ENCODE data around the gene PGM2L1.

PGM2L1 gene

DNA sequence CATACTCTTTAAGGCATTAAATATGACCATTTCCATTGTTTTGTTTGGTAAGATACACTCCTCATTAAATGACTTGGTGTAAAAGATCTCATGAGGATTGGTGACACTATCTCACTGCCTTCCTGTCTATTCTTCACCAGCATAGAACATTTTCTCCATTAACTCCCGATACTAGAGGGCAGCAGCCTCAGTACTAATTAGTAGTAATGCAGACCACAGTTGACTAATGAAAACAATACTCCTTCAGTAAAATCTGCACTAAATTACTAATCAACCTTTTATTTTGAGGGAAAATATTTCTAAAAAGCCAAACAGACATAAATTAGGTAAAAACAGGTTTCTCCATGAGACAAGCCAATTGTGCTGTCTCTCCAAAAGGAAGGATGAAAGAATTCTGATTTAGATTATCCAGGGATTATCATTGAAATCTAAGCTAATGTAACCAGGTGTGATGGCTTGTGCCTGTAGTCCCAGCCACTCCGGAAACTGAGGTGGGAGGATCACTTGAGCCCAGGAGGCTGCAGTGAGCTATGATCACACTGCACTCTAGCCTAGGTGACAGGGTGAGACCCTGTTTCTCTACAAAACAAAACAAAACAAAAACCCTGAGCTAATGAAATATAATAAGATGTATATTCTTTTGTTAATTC, 9.4 kb downstream of the PGM2L1 start (continued):
- TF ChIP-seq, protein P1, sequence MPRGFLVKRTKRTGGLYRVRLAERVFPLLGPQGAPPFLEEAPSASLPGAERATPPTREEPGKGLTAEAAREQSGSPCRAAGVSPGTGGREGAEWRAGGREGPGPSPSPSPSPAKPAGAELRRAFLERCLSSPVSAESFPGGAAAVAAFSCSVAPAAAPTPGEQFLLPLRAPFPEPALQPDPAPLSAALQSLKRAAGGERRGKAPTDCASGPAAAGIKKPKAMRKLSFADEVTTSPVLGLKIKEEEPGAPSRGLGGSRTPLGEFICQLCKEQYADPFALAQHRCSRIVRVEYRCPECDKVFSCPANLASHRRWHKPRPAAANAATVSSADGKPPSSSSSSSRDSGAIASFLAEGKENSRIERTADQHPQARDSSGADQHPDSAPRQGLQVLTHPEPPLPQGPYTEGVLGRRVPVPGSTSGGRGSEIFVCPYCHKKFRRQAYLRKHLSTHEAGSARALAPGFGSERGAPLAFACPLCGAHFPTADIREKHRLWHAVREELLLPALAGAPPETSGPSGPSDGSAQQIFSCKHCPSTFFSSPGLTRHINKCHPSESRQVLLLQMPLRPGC (tag by site-specific recombination; IDR thresholded peaks at IDR 0.05), result no peak
- TF ChIP-seq ZBTB21 (tag by site-specific recombination; IDR thresholded peaks at IDR 0.05) (no peak), ZNF274 (IDR thresholded peaks at IDR 0.05; ENCODE audit: low read length) (no peak), ZNF274 (tag by site-specific recombination; IDR thresholded peaks at IDR 0.05; ENCODE audit: borderline replicate concordance) (no peak), TCF7L2 (IDR thresholded peaks at IDR 0.05; ENCODE audit: borderline replicate concordance, low read depth, low read length) (no peak), ZNF600 (tag by site-specific recombination; IDR thresholded peaks at IDR 0.05) (peak; percentile 47; the same call in 1 of the 2 replicates)

DNA sequence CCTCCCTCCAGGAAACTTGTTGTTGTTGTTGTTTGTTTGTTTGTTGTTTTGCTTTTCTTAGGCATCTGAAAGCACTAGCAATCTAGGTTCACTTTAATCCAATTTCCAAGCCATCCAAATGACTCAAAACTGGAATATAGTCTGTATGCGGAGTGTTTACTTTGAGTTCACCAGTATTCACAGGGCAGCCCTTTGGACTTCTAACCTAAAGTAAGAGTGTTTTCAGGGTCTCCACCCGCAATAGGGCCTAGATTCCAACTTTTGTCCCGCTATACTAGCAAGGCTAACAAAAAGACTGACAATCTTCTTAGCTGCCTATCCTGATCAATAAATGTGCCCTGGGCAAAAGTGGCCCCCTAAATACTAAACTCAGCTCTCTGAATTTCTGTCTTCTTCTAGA, 13.6 kb downstream of the PGM2L1 start:
- H3K4me1 ChIP-seq (ENCODE audit: control insufficient read depth, insufficient read depth, low read length), result no peaks in the 10 kb centered on the region
- POLR2A ChIA-PET, result no interaction called here
- CTCF ChIA-PET, result interaction anchor here (0.6 to 0.9 kb wide), 5 partner anchors 13 to 158 kb away, joined by 3 read pairs; no protein-coding TSS in a partner anchor
- no peaks in the 10 kb centered on the region for H3K36me3 ChIP-seq (ENCODE audit: control insufficient read depth in 2 of 2, insufficient read depth in 1 of 2, low read length in 2 of 2)
- H3K4me3 ChIP-seq (ENCODE audit: low read depth, low read length), result no peak overlapping the region
- H3K9me3 ChIP-seq (ENCODE audit: control insufficient read depth, insufficient read depth, low read depth, low read length), result no peaks in the 10 kb centered on the region
- H3K27ac ChIP-seq (ENCODE audit: extremely low read depth, low read depth, low read length), result no peak overlapping the region
- TF ChIP-seq ZNF830 (tag by site-specific recombination; IDR thresholded peaks at IDR 0.05; ENCODE audit: low read depth), result no peak
- no peak for TF ChIP-seq YY2 (tag by site-specific recombination; IDR thresholded peaks at IDR 0.05)
- TF ChIP-seq, protein P2, sequence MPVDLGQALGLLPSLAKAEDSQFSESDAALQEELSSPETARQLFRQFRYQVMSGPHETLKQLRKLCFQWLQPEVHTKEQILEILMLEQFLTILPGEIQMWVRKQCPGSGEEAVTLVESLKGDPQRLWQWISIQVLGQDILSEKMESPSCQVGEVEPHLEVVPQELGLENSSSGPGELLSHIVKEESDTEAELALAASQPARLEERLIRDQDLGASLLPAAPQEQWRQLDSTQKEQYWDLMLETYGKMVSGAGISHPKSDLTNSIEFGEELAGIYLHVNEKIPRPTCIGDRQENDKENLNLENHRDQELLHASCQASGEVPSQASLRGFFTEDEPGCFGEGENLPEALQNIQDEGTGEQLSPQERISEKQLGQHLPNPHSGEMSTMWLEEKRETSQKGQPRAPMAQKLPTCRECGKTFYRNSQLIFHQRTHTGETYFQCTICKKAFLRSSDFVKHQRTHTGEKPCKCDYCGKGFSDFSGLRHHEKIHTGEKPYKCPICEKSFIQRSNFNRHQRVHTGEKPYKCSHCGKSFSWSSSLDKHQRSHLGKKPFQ (tag by site-specific recombination; IDR thresholded peaks at IDR 0.05), result no peak
- TF ChIP-seq, protein P3, sequence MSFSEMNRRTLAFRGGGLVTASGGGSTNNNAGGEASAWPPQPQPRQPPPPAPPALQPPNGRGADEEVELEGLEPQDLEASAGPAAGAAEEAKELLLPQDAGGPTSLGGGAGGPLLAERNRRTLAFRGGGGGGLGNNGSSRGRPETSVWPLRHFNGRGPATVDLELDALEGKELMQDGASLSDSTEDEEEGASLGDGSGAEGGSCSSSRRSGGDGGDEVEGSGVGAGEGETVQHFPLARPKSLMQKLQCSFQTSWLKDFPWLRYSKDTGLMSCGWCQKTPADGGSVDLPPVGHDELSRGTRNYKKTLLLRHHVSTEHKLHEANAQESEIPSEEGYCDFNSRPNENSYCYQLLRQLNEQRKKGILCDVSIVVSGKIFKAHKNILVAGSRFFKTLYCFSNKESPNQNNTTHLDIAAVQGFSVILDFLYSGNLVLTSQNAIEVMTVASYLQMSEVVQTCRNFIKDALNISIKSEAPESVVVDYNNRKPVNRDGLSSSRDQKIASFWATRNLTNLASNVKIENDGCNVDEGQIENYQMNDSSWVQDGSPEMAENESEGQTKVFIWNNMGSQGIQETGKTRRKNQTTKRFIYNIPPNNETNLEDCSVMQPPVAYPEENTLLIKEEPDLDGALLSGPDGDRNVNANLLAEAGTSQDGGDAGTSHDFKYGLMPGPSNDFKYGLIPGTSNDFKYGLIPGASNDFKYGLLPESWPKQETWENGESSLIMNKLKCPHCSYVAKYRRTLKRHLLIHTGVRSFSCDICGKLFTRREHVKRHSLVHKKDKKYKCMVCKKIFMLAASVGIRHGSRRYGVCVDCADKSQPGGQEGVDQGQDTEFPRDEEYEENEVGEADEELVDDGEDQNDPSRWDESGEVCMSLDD (tag by site-specific recombination; IDR thresholded peaks at IDR 0.05), result no peak
- TF ChIP-seq, protein P4, sequence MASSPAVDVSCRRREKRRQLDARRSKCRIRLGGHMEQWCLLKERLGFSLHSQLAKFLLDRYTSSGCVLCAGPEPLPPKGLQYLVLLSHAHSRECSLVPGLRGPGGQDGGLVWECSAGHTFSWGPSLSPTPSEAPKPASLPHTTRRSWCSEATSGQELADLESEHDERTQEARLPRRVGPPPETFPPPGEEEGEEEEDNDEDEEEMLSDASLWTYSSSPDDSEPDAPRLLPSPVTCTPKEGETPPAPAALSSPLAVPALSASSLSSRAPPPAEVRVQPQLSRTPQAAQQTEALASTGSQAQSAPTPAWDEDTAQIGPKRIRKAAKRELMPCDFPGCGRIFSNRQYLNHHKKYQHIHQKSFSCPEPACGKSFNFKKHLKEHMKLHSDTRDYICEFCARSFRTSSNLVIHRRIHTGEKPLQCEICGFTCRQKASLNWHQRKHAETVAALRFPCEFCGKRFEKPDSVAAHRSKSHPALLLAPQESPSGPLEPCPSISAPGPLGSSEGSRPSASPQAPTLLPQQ (tag by site-specific recombination; IDR thresholded peaks at IDR 0.05), result no peak
- no peak for TF ChIP-seq BCL11A (tag by site-specific recombination; IDR thresholded peaks at IDR 0.05; ENCODE audit: low read depth)
- no peak for TF ChIP-seq ZSCAN16 (tag by site-specific recombination; IDR thresholded peaks at IDR 0.05)
- no peak for TF ChIP-seq ZNF133 (tag by site-specific recombination; IDR thresholded peaks at IDR 0.05)
- no peak for TF ChIP-seq ZNF157 (tag by site-specific recombination; IDR thresholded peaks at IDR 0.05)
- TF ChIP-seq, protein P5, sequence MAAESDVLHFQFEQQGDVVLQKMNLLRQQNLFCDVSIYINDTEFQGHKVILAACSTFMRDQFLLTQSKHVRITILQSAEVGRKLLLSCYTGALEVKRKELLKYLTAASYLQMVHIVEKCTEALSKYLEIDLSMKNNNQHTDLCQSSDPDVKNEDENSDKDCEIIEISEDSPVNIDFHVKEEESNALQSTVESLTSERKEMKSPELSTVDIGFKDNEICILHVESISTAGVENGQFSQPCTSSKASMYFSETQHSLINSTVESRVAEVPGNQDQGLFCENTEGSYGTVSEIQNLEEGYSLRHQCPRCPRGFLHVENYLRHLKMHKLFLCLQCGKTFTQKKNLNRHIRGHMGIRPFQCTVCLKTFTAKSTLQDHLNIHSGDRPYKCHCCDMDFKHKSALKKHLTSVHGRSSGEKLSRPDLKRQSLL (tag by site-specific recombination; IDR thresholded peaks at IDR 0.05), result no peak
- TF ChIP-seq IKZF3 (tag by site-specific recombination; IDR thresholded peaks at IDR 0.05), result no peak
- TF ChIP-seq RBAK (tag by site-specific recombination; IDR thresholded peaks at IDR 0.05), result no peak
- no peak for TF ChIP-seq GLI4 (tag by site-specific recombination; IDR thresholded peaks at IDR 0.05)
- TF ChIP-seq, protein P6, sequence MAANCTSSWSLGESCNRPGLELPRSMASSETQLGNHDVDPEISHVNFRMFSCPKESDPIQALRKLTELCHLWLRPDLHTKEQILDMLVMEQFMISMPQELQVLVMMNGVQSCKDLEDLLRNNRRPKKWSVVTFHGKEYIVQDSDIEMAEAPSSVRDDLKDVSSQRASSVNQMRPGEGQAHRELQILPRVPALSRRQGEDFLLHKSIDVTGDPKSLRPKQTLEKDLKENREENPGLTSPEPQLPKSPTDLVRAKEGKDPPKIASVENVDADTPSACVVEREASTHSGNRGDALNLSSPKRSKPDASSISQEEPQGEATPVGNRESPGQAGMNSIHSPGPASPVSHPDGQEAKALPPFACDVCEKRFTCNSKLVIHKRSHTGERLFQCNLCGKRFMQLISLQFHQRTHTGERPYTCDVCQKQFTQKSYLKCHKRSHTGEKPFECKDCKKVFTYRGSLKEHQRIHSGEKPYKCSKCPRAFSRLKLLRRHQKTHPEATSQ (tag by site-specific recombination; IDR thresholded peaks at IDR 0.05), result no peak
- no peak for TF ChIP-seq ZNF10 (tag by site-specific recombination; IDR thresholded peaks at IDR 0.05)
- TF ChIP-seq ZNF19 (tag by site-specific recombination; IDR thresholded peaks at IDR 0.05; ENCODE audit: low read depth), result no peak
- TF ChIP-seq KLF7 (tag by site-specific recombination; IDR thresholded peaks at IDR 0.05; ENCODE audit: borderline replicate concordance), result no peak

Data from HEK293 (cell line).